Measurements from ENCODE around the gene SERPINE1. TPM values are rescaled to one million over a fixed set of nuclear protein-coding genes. Genes with fewer than 3 reads are reported as not detected.

SERPINE1 gene
- total RNA-seq, 1 experiment from 2014 or later, result 3.6 TPM

DNA sequence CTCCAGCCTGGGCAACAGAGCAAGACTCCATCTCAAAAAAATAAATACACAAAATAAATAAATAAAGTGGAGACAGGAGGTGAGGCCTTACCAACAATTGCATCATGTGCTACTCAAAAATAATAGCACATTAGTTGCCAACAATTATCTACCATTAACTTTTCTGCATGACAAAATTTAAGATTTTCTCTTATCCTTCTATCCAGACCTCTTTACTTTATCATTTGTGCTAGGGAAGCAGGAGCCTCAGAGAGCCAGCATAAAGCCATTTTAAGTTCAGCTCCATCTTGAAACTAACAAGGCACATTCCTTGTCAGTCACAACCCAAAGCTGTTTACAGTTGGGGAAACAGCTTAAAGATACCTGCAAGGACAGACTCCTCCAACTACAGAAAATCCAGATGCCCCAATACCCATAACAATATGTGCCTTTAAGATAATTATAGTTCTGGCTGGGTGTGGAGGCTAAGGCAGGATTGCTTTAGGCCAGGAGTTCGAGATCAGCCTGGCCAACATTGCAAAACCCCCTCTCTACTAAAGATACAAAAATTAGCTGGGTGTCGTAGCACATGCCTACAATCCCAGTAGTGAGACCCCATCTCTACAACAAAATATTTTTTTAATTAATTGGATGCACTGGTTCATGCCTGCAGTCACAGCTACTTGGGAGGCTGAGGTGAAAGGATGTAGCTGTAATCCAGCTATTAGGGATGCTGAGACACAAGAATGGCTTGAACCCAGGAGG is 25.2 kb downstream of the SERPINE1 start:
- no peak overlapping the region for H3K4me3 ChIP-seq (ENCODE audit: insufficient read depth, low read depth, low read length)
- no peak for DNase-seq
- no peaks in the 10 kb centered on the region for H3K36me3 ChIP-seq (replicated peaks; ENCODE audit: control insufficient read depth, insufficient read depth, low read length)
- peaks cover 2% of the 10 kb centered on the region; the same call in 1 of the 2 replicates for H3K27me3 ChIP-seq (ENCODE audit: control insufficient read depth, insufficient read depth, low read length)

- peak within 1 kb of the TSS; percentile 91 for H3K4me3 ChIP-seq (ENCODE audit: insufficient read depth, low read depth, low read length)
- DNase-seq, result peak; percentile 99
- peaks cover 2% of the 10 kb centered on the region; the same call in 1 of the 2 replicates for H3K27me3 ChIP-seq (ENCODE audit: control insufficient read depth, insufficient read depth, low read length)
- no peaks in the 10 kb centered on the region for H3K36me3 ChIP-seq (replicated peaks; ENCODE audit: control insufficient read depth, insufficient read depth, low read length)
Measured at GRCh38 chr7:101153969-101154692, 27.2 kb downstream of the SERPINE1 start, which contains the start of gene AP1S1. Gene AP1S1 (plus strand): TSS chr7:101154476. CDS start chr7:101154515, 39 bp downstream.

GRCh38 chr7:101154693-101155102 is 27.8 kb downstream of the SERPINE1 start:
- Histone ChIP-seq H3K36me3 (replicated peaks; ENCODE audit: control insufficient read depth, insufficient read depth, low read length) (peaks cover 2% of the 10 kb centered on the region; the same call in 1 of the 2 replicates), H3K27me3 (ENCODE audit: control insufficient read depth, insufficient read depth, low read length) (peaks cover 2% of the 10 kb centered on the region; the same call in 1 of the 2 replicates), H3K4me3 (ENCODE audit: insufficient read depth, low read depth, low read length) (peak overlapping the region; percentile 91)
- DNase-seq, result no peak

DNA sequence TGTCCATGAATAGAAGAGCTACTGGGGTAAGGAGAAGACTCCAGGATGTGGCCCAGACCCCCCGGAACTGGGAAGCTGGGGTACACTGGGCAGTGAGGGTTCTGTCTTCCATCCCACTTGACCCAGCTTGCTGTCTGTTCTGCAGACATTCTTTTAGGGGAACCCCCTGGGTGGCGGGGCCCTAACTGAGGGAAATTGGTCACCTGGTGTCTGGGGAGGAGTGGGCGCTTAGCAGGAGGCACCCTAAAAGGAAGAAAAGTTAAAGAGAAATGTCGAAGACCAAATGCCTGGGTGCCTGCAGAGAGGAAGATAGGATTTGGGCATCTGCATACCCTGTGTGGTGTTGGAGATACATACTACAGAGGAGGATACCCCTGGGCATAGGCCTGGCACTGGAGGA is 28.4 kb downstream of the SERPINE1 start:
- DNase-seq, result peak; percentile 40
- H3K27me3 ChIP-seq (ENCODE audit: control insufficient read depth, insufficient read depth, low read length), result peaks cover 2% of the 10 kb centered on the region; the same call in 1 of the 2 replicates
- peaks cover 2% of the 10 kb centered on the region; the same call in 1 of the 2 replicates for H3K36me3 ChIP-seq (replicated peaks; ENCODE audit: control insufficient read depth, insufficient read depth, low read length)
- H3K4me3 ChIP-seq (ENCODE audit: insufficient read depth, low read depth, low read length), result peak overlapping the region; percentile 91

GRCh38 chr7:101156277-101156676 is 29.4 kb downstream of the SERPINE1 start:
- Histone ChIP-seq H3K36me3 (replicated peaks; ENCODE audit: control insufficient read depth, insufficient read depth, low read length) (peaks cover 2% of the 10 kb centered on the region; the same call in 1 of the 2 replicates), H3K27me3 (ENCODE audit: control insufficient read depth, insufficient read depth, low read length) (peaks cover 2% of the 10 kb centered on the region; the same call in 1 of the 2 replicates), H3K4me3 (ENCODE audit: insufficient read depth, low read depth, low read length) (no peak overlapping the region)
- peak; percentile 48 for DNase-seq

GRCh38 chr7:101156866-101157589 is 30.1 kb downstream of the SERPINE1 start:
- peak; percentile 31 for DNase-seq
- no peak overlapping the region for H3K4me3 ChIP-seq (ENCODE audit: insufficient read depth, low read depth, low read length)
- H3K27me3 ChIP-seq (ENCODE audit: control insufficient read depth, insufficient read depth, low read length), result peaks cover 2% of the 10 kb centered on the region; the same call in 1 of the 2 replicates
- peaks cover 2% of the 10 kb centered on the region; the same call in 1 of the 2 replicates for H3K36me3 ChIP-seq (replicated peaks; ENCODE audit: control insufficient read depth, insufficient read depth, low read length)

GRCh38 chr7:101159696-101160674 is 33.1 kb downstream of the SERPINE1 start:
- H3K36me3 ChIP-seq (replicated peaks; ENCODE audit: control insufficient read depth, insufficient read depth, low read length), result peaks cover 2% of the 10 kb centered on the region; the same call in 1 of the 2 replicates
- H3K4me3 ChIP-seq (ENCODE audit: insufficient read depth, low read depth, low read length), result no peak overlapping the region
- H3K27me3 ChIP-seq (ENCODE audit: control insufficient read depth, insufficient read depth, low read length), result peaks cover 11% of the 10 kb centered on the region
- peak; percentile 65 for DNase-seq

DNA sequence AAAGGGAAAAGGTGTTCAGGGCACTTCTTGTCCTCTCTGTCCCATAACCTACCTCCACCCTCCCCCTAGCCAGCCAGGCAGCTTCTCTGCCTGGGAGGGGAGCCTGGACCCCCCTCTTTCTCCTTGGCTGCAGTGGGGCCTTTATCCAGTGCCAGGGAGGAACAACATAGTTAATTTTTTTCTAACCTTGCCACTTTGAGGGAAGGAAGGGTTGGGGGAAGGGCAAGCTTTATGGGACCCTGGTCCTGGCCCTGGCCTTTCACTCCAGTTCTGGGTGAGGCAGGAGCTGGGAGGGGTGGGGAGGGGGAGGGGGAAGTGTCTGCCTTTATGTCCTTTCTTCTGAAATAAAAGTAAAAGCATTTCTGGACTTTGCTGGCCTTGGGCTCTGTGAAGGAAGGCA is 34.0 kb downstream of the SERPINE1 start:
- peaks cover 16% of the 10 kb centered on the region for H3K27me3 ChIP-seq (ENCODE audit: control insufficient read depth, insufficient read depth, low read length)
- peaks cover 2% of the 10 kb centered on the region; the same call in 1 of the 2 replicates for H3K36me3 ChIP-seq (replicated peaks; ENCODE audit: control insufficient read depth, insufficient read depth, low read length)
- no peak overlapping the region for H3K4me3 ChIP-seq (ENCODE audit: insufficient read depth, low read depth, low read length)
- DNase-seq, result peak; percentile 58

DNA sequence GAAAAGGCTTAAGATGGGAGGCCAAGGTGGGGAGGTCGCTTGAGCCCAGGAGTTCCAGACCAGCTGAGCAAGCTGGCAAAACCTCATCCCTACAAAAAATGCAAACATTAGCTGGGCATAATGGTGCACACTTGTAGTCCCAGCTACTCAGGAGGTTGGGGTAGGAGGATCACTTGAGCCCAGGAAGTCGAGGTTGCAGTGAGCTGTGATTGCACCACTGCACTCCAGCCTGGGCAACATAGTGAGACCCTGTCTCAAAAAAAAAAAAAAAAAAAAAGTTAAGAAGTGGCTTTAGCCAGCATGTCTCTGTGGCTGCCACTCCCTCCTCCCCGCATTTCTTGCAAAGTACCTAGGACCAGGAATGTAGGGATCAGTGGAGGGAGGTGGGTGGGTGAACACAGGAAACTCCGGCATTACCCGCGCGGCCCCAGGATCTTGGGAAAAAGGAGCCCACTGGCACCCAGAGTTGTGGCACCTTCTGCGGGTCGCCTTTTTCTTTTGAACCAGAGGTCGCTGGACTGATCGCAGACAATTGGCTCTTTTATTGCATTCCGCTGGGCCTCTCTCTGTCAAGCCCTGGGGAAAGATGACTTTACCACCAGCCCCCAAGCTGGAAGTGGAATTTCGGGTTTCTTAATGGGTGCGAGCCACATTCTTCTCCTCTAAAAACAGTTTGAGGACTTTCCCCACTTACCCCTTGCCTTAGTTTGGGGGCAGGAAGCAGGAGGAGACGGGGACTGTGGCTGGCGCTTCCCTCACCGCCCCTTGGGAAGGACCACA is 35.0 kb downstream of the SERPINE1 start:
- H3K27me3 ChIP-seq (ENCODE audit: control insufficient read depth, insufficient read depth, low read length), result peaks cover 21% of the 10 kb centered on the region
- H3K4me3 ChIP-seq (ENCODE audit: insufficient read depth, low read depth, low read length), result peak overlapping the region; percentile 70
- DNase-seq, result peak; percentile 54
- H3K36me3 ChIP-seq (replicated peaks; ENCODE audit: control insufficient read depth, insufficient read depth, low read length), result peaks cover 2% of the 10 kb centered on the region; the same call in 1 of the 2 replicates

DNA sequence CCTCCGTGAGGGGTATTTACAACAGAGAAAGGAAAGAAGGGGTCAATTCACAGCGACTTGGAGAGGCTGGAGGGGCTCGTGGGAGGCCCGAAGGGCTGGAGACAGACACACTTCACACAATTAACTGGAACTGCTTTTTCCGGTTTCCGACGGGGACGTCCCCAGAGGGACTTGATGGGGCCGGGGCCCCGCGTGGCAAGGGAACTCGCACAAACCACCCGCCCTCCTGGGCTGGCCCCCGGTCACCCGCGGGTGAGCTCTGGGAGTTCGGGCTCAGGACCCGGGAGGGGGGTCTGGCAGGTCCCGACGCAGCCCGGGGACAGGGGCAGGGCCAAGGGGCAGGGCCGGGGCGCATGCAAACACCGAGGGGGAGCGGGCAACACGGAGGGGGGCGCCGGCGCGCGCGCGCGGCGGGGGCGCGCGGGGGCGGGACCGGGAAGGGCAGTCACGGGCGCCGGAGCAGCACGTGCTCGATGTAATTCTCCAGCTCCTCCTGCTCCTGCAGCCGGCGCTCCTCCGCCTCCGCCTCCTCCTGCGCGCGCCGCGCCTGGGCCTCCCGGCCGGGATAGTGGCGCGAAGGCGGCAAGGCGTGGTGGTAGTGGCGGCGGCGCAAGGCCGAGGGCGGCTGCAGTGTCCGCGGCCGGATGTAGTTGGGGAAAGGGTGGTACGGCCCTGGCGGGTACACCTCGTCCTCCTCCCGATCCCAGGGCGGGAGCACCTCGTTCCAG is 35.8 kb downstream of the SERPINE1 start:
- Histone ChIP-seq H3K36me3 (replicated peaks; ENCODE audit: control insufficient read depth, insufficient read depth, low read length) (peaks cover 2% of the 10 kb centered on the region; the same call in 1 of the 2 replicates), H3K4me3 (ENCODE audit: insufficient read depth, low read depth, low read length) (peak overlapping the region; percentile 70), H3K27me3 (ENCODE audit: control insufficient read depth, insufficient read depth, low read length) (peaks cover 25% of the 10 kb centered on the region)
- DNase-seq, result peak; percentile 92

- peak; percentile 85 for DNase-seq
- H3K36me3 ChIP-seq (replicated peaks; ENCODE audit: control insufficient read depth, insufficient read depth, low read length), result peaks cover 2% of the 10 kb centered on the region; the same call in 1 of the 2 replicates
- H3K4me3 ChIP-seq (ENCODE audit: insufficient read depth, low read depth, low read length), result peak overlapping the region; percentile 70
- peaks cover 32% of the 10 kb centered on the region for H3K27me3 ChIP-seq (ENCODE audit: control insufficient read depth, insufficient read depth, low read length)
Measured at GRCh38 chr7:101163279-101164070, 36.6 kb downstream of the SERPINE1 start.

All from H7 (cell line).